ENCODE results near the gene HSFX4. TPM values are rescaled to one million over a fixed set of nuclear protein-coding genes. Genes with fewer than 3 reads are reported as not detected.
"Not testable (repeated sequence)": the region's sequence is repeated elsewhere in the genome, so short reads cannot be mapped to it uniquely, and the experiment has no call there.

The HSFX4 gene
- total RNA-seq, 4 donors from 2014 or later = not detected

DNA sequence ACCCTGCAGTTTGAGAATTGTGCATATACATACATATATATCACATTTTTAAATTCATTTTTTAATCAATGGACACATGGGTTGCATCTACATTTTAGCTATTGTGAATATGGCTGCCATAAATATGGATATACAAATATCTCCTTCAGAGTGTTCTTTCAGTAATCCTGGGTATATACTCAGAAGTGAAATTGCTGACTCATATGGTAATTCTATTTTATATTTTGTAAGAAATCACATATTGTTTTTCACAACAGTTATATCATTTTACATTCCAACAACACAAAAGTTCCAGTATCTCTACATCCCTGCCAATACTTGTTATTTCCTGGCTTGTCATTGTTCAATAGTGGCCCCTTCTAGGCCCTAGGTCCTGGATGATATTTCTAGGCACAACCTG, 20.6 kb upstream of the HSFX4 start:
- H3K27ac ChIP-seq = no peak overlapping the region
- no peak overlapping the region for H3K4me3 ChIP-seq
- DNase-seq = no peak
- H3K36me3 ChIP-seq = no peaks in the 10 kb centered on the region
- TF ChIP-seq, protein P1, sequence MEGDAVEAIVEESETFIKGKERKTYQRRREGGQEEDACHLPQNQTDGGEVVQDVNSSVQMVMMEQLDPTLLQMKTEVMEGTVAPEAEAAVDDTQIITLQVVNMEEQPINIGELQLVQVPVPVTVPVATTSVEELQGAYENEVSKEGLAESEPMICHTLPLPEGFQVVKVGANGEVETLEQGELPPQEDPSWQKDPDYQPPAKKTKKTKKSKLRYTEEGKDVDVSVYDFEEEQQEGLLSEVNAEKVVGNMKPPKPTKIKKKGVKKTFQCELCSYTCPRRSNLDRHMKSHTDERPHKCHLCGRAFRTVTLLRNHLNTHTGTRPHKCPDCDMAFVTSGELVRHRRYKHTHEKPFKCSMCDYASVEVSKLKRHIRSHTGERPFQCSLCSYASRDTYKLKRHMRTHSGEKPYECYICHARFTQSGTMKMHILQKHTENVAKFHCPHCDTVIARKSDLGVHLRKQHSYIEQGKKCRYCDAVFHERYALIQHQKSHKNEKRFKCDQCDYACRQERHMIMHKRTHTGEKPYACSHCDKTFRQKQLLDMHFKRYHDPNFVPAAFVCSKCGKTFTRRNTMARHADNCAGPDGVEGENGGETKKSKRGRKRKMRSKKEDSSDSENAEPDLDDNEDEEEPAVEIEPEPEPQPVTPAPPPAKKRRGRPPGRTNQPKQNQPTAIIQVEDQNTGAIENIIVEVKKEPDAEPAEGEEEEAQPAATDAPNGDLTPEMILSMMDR (IDR thresholded peaks at IDR 0.05) = no peak
- no peak for TF ChIP-seq POLR2A (IDR thresholded peaks at IDR 0.05)
- H3K4me1 ChIP-seq = no peaks in the 10 kb centered on the region
- no peaks in the 10 kb centered on the region for H3K27me3 ChIP-seq
- H3K9me3 ChIP-seq = no peaks in the 10 kb centered on the region

DNA sequence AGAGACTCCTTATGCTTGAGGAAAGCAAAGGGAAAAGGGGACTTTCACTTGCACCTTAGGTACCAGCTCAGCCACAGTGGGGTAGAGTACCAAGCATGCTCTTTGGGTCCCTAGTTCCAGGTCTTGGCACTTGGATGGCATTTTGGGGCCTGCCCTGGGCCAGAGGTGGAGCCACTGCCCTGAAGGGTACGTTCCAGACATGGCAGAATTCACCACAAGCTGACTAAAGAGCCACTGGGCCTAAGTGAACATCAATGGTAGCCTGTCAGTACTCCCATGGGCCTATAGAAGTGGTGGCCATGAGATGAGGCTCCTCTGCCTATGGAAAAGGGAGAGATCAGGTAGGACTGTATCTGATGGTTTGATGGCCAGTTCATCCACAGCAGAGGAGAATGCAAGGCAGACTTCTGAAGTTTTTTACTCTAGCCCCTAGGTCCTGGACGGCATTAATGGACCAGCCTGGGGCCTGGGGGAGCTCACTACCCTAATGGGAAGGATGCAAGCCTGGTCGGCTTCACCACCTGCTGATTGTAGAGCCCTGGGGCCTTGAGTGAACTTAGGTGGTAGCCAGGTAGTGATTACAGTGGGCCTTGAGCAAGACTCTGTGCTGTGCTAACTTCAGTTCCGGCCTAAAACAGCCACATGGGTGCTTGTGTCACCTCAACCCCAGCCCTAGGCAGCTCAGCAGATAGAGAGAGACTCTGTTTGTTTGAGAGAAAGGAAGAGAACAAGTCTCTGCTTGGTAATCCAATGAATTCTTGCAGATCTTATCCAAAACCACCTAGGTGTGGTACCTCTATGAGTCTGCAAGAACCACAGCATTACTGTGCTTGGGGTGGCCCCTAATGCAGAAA, 19.8 kb upstream of the HSFX4 start:
- Histone ChIP-seq H3K27me3 (no peaks in the 10 kb centered on the region), H3K27ac (no peak overlapping the region), H3K4me3 (no peak overlapping the region), H3K36me3 (no peaks in the 10 kb centered on the region), H3K4me1 (no peaks in the 10 kb centered on the region), H3K9me3 (no peaks in the 10 kb centered on the region)
- no peak for DNase-seq
- TF ChIP-seq POLR2A (IDR thresholded peaks at IDR 0.05) = no peak
- TF ChIP-seq, protein P1 (IDR thresholded peaks at IDR 0.05) = no peak

DNA sequence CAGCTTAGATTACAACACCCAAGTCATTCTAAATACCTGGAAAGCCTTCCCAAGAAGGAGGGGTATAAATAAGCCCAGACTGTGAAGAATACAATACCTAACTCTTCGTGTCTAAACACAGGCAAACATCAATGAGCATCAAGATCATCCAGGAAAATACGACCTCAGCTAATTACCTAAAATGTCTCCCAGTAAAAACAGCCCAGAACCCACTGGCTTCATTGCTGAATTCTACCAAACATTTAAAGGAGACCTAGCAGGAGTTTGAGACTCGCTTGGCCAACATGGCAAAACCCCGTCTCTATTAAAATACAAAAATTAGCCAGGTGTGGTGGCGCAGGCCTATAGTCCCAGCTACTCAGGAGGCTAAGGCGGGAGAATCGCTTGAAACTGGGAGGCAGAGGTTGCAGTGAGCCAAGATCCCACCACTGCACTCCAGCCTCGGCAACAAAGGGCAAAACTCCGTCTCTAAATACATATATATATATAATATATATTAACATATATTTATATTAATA, 19.1 kb upstream of the HSFX4 start:
- Histone ChIP-seq H3K4me3 (no peak overlapping the region), H3K27ac (no peak overlapping the region), H3K4me1 (no peaks in the 10 kb centered on the region), H3K36me3 (no peaks in the 10 kb centered on the region), H3K27me3 (no peaks in the 10 kb centered on the region), H3K9me3 (no peaks in the 10 kb centered on the region)
- no peak for DNase-seq
- no peak for TF ChIP-seq POLR2A (IDR thresholded peaks at IDR 0.05)
- TF ChIP-seq, protein P1 (IDR thresholded peaks at IDR 0.05) = no peak

DNA sequence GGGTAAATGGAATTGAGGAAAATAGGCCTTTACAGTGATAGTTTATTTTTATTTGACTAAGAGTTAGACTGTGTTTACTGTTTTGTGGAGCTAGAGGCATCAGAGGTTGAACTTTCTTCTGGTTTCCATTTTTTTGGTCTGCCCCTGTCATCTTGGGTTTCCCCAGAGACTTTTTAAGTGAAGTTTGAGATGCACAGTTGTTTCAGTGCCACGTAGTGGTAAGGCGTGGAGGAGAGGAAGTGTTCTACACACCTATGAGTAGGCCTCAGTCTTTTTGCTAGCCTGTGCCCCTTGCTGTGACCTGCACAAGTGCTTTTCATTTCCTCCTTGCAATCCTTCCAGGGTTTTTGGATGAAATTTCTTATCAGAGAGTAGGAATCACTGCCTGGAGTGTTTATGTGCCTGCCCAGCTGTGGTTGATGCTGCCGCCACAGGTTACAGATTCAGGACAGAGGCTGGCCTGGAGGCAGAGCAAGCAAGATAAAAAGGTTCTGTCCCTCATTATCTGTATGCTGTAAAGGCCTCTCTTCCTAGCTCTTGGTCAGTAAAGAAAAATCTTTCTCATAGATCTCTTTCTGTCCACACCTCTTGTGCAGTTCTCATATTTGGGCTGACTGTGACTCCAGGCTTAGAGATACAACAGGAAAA, 12.5 kb upstream of the HSFX4 start:
- TF ChIP-seq POLR2A (IDR thresholded peaks at IDR 0.05) = no peak
- TF ChIP-seq, protein P1 (IDR thresholded peaks at IDR 0.05) = no peak
- H3K4me1 ChIP-seq = no peaks in the 10 kb centered on the region
- H3K9me3 ChIP-seq = no peaks in the 10 kb centered on the region
- no peak overlapping the region for H3K4me3 ChIP-seq
- H3K27ac ChIP-seq = no peak overlapping the region
- no peak for DNase-seq
- no peaks in the 10 kb centered on the region for H3K27me3 ChIP-seq
- no peaks in the 10 kb centered on the region for H3K36me3 ChIP-seq

DNA sequence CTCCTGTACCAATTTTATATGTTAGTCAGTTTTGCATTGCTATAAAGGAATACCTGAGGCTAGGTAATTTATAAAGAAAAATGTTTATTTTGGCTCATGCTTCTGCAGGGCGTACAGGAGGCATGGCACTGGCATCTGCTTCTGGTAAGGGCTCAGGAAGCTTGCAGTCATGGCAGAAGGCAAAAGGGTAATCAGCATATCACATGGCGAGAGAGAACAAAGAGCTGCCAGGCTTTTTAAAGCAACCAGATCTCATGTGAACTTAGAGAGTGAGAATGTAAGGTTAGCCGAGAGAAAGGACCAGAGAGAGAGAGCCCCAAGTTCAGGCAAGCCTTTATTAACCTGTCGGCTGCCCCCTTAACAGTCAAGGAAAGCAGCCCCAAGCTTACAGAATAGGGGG, 5.5 kb upstream of the HSFX4 start:
- H3K36me3 ChIP-seq, DNase-seq, H3K27ac ChIP-seq, H3K4me3 ChIP-seq, H3K9me3 ChIP-seq, H3K4me1 ChIP-seq, H3K27me3 ChIP-seq: not testable (repeated sequence)

DNA sequence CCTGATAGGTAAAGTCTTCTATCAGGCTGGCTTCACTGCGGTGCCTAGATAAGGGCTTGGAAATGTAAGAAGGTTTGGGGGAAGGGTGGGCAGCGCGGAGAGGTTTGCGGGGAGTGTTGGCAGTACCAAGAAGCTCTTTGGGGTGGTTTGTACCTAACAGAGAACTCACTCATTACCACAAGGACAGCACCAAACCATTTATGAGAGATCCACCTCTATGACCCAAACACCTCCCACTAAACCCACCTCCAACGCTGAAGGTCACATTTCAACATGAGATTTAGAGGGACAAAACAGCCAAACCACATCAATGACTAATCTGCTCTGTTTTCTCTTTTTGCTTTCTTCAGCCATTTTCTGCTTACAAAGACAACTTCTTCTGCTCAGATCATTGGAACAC, 4.9 kb upstream of the HSFX4 start:
- H3K4me1 ChIP-seq, H3K9me3 ChIP-seq, H3K27ac ChIP-seq, H3K27me3 ChIP-seq, DNase-seq, H3K36me3 ChIP-seq, H3K4me3 ChIP-seq: not testable (repeated sequence)

DNA sequence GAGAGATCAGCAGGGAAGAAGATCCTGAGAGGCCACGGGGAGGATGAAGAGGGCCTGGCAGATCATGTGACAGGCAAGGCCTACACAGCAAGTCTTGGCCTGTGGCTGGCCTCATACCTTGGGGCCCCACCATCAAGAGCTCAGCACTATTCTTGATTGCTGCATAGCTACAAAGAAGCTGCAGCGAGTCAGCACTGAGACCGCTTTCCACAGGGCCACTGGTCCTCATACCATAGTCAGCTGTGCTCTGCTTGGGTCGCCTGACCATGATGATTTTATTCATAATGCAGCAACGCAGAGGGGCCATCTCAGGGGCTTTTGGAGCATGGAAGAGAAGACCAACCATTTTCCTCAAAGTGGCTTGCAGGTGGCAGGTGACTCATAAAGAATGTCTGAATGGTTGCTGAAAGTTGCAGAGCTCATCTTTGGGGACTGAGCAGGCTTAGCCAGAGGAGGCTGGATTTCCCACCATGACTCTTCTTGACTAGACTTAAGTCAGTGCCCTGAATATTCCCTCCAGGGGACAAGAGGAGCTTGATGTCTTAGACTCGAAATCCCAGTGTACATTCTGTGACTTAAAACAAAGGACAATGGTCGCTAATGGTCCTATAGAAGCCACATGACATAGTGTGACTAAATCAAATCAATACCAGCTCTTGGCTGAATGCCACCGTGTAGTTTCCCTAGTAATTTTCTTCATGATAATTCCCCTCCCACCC, 2.0 kb upstream of the HSFX4 start:
- not testable (repeated sequence) for H3K27me3 ChIP-seq, H3K27ac ChIP-seq, H3K4me3 ChIP-seq, H3K36me3 ChIP-seq, H3K9me3 ChIP-seq, H3K4me1 ChIP-seq, DNase-seq

DNA sequence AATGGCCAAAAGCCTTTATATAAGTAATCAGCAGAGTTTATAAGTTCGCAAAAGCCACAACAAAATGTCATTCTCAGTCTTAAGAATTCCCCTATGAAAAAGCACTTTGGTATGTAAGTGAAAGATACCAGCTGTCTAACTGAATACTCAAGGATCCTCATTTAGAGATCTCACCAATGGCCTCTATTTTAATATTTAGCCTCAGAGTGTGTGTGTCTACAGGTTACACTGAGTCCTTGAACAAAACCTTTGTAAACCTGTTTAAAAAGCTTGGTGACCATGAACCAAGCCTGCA, 1.5 kb upstream of the HSFX4 start:
- H3K9me3 ChIP-seq, H3K36me3 ChIP-seq, H3K27ac ChIP-seq, H3K4me1 ChIP-seq, DNase-seq, H3K27me3 ChIP-seq, H3K4me3 ChIP-seq: not testable (repeated sequence)

DNA sequence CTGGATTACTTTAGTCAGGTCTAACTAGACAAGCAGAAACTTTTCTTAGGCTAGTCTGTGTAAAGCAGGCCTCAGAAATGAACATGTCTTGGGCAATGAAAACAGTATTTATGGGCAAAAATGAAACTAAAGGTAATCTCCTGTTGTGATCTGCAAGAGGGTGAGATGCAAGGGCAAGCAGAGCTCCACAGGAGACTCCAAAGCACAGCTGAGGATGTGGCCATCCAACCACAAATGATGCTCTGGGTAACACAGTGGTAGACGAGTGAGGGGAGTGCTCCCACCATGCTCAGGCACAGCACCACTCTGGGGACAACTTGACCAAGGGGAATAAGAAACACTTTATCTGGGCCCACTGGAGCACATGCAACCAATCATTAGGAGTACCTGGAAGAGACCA, 738 bp upstream of the HSFX4 start:
- not testable (repeated sequence) for H3K27ac ChIP-seq, H3K4me1 ChIP-seq, H3K36me3 ChIP-seq, DNase-seq, H3K9me3 ChIP-seq, H3K27me3 ChIP-seq, H3K4me3 ChIP-seq

DNA sequence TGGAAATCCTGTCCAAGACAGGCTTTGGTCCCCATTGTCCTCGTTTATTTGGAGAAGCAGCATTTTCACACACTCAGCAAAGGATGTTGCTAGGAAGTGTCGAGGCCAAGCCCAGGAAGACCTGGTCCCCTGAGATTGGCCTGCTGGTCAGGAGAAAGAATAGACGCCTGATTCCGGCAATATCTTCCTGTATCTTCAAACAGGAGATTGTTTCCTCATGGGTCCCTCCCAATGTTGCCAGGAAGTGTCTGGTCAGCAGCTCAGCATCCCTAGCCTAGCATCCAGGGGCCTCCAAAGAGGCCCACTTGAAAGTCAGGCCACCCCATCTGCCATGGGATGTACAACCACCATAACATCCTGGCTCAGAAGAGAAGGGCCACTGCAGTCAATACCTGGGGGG, 2.0 kb downstream of the HSFX4 start:
- not testable (repeated sequence) for H3K27ac ChIP-seq, H3K27me3 ChIP-seq, H3K36me3 ChIP-seq, H3K4me1 ChIP-seq, H3K9me3 ChIP-seq, DNase-seq, H3K4me3 ChIP-seq
